ENCODE measurements around the gene CTNNBL1.

The CTNNBL1 gene

DNA sequence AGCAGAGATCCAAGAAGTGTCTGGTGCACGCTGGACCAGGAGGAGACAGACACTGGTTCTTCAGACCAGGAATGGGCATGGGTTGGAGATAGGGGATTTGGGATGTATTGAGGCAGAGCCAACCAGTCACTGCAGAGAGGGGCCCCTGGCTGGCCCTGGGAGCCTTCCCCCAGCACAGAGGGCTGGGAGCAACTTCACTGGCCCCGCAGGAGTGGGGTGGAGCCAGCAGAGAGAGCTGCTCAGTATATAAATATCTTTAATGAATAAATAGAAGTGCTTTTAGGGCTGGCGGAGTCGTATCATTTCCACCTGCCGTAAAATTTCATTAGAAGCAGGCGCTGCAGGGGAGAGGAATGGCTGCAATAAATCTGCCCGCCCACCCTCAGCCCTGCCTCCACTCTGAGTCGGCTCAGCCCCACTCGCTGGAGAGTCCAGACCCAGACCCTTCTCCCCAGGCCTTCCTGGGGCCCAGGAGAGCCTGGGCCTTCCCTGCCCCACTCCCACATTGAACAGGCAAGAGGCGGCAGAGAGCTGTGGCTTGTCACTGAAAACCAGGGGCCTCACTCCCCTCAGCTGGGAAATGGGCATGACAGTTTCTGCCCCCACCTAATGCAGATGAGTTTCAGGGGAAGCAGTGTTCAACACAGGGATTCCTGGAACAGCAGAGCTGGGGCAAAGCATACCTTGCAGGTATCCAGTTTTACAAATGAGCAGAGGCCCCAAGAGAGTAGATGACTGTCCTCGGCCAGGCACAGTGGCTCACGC, 185.2 kb downstream of the CTNNBL1 start:
- TF ChIP-seq SPI1 (IDR thresholded peaks at IDR 0.05; ENCODE audit: borderline replicate concordance, low read depth), result no peak
- TF ChIP-seq CTCF (IDR thresholded peaks at IDR 0.05; ENCODE audit: insufficient read depth, low read length), result no peak
- TF ChIP-seq REST (IDR thresholded peaks at IDR 0.05; ENCODE audit: insufficient replicate concordance, low read depth), result no peak
- no peak for TF ChIP-seq GABPA (IDR thresholded peaks at IDR 0.05; ENCODE audit: low read depth)
- no peak for TF ChIP-seq POLR2AphosphoS5 (IDR thresholded peaks at IDR 0.05; ENCODE audit: low read depth)
- Histone ChIP-seq H3K27me3 (ENCODE audit: insufficient read depth, poor library complexity, severe bottlenecking) (no peaks in the 10 kb centered on the region), H3K27ac (replicated peaks) (no peak overlapping the region), H3K4me3 (replicated peaks; ENCODE audit: insufficient read depth, low read length) (no peak overlapping the region)
- no peak for DNase-seq (ENCODE audit: low read depth in 1 of 2, low spot score in 1 of 2)

- DNase-seq (ENCODE audit: low read depth in 1 of 2, low spot score in 1 of 2), result no peak
- Histone ChIP-seq H3K4me3 (replicated peaks; ENCODE audit: insufficient read depth, low read length) (no peak overlapping the region), H3K27me3 (ENCODE audit: insufficient read depth, poor library complexity, severe bottlenecking) (no peaks in the 10 kb centered on the region), H3K27ac (replicated peaks) (no peak overlapping the region)
- TF ChIP-seq SPI1 (IDR thresholded peaks at IDR 0.05; ENCODE audit: borderline replicate concordance, low read depth), result no peak
Observed at GRCh38 chr20:37879843-37880242, 186.0 kb downstream of the CTNNBL1 start.

DNA sequence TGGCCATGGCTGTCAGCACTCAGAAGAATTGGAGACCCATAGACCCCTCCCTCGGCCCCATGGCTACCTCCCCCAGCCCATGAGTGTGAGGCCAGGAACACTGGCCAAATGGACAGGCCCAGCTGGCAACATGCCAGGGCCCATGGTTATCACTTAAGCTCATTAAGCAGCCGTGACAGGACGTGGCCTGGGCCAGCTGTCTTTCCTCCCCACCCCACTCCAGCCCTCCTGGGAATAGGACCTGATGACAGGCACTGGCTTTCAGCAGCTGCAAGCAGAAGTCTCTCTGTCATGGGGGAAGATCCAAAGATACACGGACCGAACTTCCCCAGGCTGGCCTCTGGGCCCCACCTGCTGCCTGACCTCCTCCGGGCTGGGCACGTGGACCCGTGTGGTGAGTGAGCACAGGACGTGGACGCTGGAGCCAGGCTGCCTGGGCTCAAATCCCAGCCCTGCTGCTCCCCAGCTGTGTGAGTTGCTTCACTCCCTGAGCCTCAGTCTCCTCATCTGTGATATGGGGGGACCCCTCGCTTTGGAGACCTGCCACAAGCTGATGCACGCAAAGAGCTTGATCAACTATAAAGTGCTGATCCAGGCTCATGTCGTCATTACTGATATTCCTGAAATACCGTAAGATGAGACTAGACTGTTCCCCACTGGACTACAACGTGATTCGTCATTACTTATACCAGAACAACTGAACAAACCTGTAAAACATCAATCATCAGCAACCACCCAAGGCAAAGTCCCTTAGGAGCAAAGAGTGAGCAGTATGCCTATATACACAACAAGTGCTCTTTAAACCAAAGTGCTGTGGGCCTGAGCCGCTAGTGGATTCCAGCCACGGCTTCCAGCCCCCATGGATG, 187.1 kb downstream of the CTNNBL1 start:
- no peak for DNase-seq (ENCODE audit: low read depth in 1 of 2, low spot score in 1 of 2)
- Histone ChIP-seq H3K27ac (replicated peaks) (no peak overlapping the region), H3K4me3 (replicated peaks; ENCODE audit: insufficient read depth, low read length) (no peak overlapping the region), H3K27me3 (ENCODE audit: insufficient read depth, poor library complexity, severe bottlenecking) (no peaks in the 10 kb centered on the region)
- TF ChIP-seq GABPA (IDR thresholded peaks at IDR 0.05; ENCODE audit: low read depth) (no peak), CTCF (IDR thresholded peaks at IDR 0.05; ENCODE audit: insufficient read depth, low read length) (no peak), POLR2AphosphoS5 (IDR thresholded peaks at IDR 0.05; ENCODE audit: low read depth) (no peak), SPI1 (IDR thresholded peaks at IDR 0.05; ENCODE audit: borderline replicate concordance, low read depth) (no peak), REST (IDR thresholded peaks at IDR 0.05; ENCODE audit: insufficient replicate concordance, low read depth) (no peak)

GRCh38 chr20:37881601-37882343, 187.9 kb downstream of the CTNNBL1 start:
- TF ChIP-seq GABPA (IDR thresholded peaks at IDR 0.05; ENCODE audit: low read depth), result no peak
- TF ChIP-seq CTCF (IDR thresholded peaks at IDR 0.05; ENCODE audit: insufficient read depth, low read length), result no peak
- no peak for TF ChIP-seq POLR2AphosphoS5 (IDR thresholded peaks at IDR 0.05; ENCODE audit: low read depth)
- TF ChIP-seq SPI1 (IDR thresholded peaks at IDR 0.05; ENCODE audit: borderline replicate concordance, low read depth), result no peak
- no peak for TF ChIP-seq REST (IDR thresholded peaks at IDR 0.05; ENCODE audit: insufficient replicate concordance, low read depth)
- Histone ChIP-seq H3K4me3 (replicated peaks; ENCODE audit: insufficient read depth, low read length) (no peak overlapping the region), H3K27me3 (ENCODE audit: insufficient read depth, poor library complexity, severe bottlenecking) (no peaks in the 10 kb centered on the region), H3K27ac (replicated peaks) (no peak overlapping the region)
- DNase-seq (ENCODE audit: low read depth in 1 of 2, low spot score in 1 of 2), result no peak
